Hepatocyte (in vitro differentiated cells): ENCODE data around the gene RUFY4. TPM values are rescaled to one million over a fixed set of nuclear protein-coding genes. Genes with fewer than 3 reads are reported as not detected.

ENCODE experiments used
- DNase-seq: peaks from one replicate; pipeline ENCODE4 v3.0.0-alpha.2; 2016; ENCODE audit warnings: low spot score
- H2AFZ ChIP-seq: fragments of 200-600 bp; sonication (generic); 2 replicates; pipeline ENCODE4 v1.6.0; 2016; ENCODE audit warnings: antibody characterized with exemption, mild to moderate bottlenecking
- H3K27ac ChIP-seq: fragments of 200-600 bp; sonication (generic); 2 replicates; pipeline ENCODE4 v1.5.1; 2016; ENCODE audit warnings: mild to moderate bottlenecking
- H3K27me3 ChIP-seq: fragments of 200-600 bp; sonication (generic); 2 replicates; pipeline ENCODE4 v1.6.1; 2016
- H3K36me3 ChIP-seq: fragments of 200-600 bp; sonication (generic); replicated peaks from 2 replicates; pipeline ENCODE4 v1.5.1; 2016; ENCODE audit warnings: low read depth; ENCODE audit not compliant: insufficient read depth
- H3K4me1 ChIP-seq: fragments of 200-600 bp; sonication (generic); 2 replicates; pipeline ENCODE4 v1.5.1; 2016; ENCODE audit warnings: mild to moderate bottlenecking, moderate library complexity; ENCODE audit not compliant: insufficient read depth
- H3K4me2 ChIP-seq: fragments of 200-600 bp; sonication (generic); 2 replicates; pipeline ENCODE4 v1.6.0; 2016
- H3K4me3 ChIP-seq: fragments of 200-600 bp; sonication (generic); 2 replicates; pipeline ENCODE4 v1.5.1; 2016; ENCODE audit warnings: mild to moderate bottlenecking
- H3K79me2 ChIP-seq: fragments of 200-600 bp; sonication (generic); 2 replicates; pipeline ENCODE4 v1.6.0; 2017; ENCODE audit warnings: mild to moderate bottlenecking
- H3K9me2 ChIP-seq: fragments of 200-600 bp; sonication (generic); replicated peaks from 2 replicates; pipeline ENCODE4 v1.6.0; 2017; ENCODE audit warnings: mild to moderate bottlenecking; ENCODE audit not compliant: insufficient read depth
- H3K9me3 ChIP-seq: fragments of 200-600 bp; sonication (generic); 2 replicates; pipeline ENCODE4 v1.5.1; 2016; ENCODE audit warnings: low read depth, mild to moderate bottlenecking
- H4K20me1 ChIP-seq: fragments of 200-600 bp; sonication (generic); 2 replicates; pipeline ENCODE4 v1.6.0; 2016; ENCODE audit warnings: mild to moderate bottlenecking; ENCODE audit not compliant: insufficient read depth, poor library complexity, severe bottlenecking
- CTCF ChIP-seq: fragments of 200-600 bp; sonication (generic); IDR thresholded peaks from 2 replicates; pipeline ENCODE4 v1.5.1; 2016; ENCODE audit warnings: antibody characterized with exemption, mild to moderate bottlenecking; ENCODE audit not compliant: poor library complexity
- EZH2 ChIP-seq: fragments of 200-600 bp; sonication (generic); IDR thresholded peaks from 2 replicates; pipeline ENCODE4 v1.6.1; 2016; ENCODE audit warnings: antibody characterized with exemption, mild to moderate bottlenecking, borderline replicate concordance
- EZH2phosphoT487 ChIP-seq: fragments of 200-600 bp; sonication (generic); IDR thresholded peaks from one replicate; pipeline ENCODE4 v1.6.1; 2018; ENCODE audit warnings: antibody characterized with exemption, mild to moderate bottlenecking, low read depth, moderate library complexity; ENCODE audit not compliant: unreplicated experiment, severe bottlenecking
- whole genome bisulfite sequencing: methylation state at CpG from one replicate; pipeline ENCODE4 v1.1.6; 2016; ENCODE audit warnings: low lambda C conversion rate; ENCODE audit errors: missing lambda C conversion rate; 5-methylcytosine and 5-hydroxymethylcytosine counted together
- polyA plus RNA-seq: library from polyadenylated mRNA; unstranded; fragments of >200 nt; fragmentation: Nextera tagmentation; extraction: Ambion mirVana; gene quantifications from 2 replicates; pipeline ENCODE4 v1.2.1, GENCODE V29; 2016
- total RNA-seq: library from RNA; depleted of rRNA; stranded (reverse); fragments of >200 nt; gene quantifications from 2 replicates; pipeline ENCODE4 v1.2.3, GENCODE V29; 2014

Gene RUFY4
- total and polyA plus RNA-seq, 2 experiments from 2014 or later = 0.10 to 1.5 TPM

- no peak for DNase-seq
- H3K27ac ChIP-seq = no peak overlapping the region
- H3K36me3 ChIP-seq = no peaks in the 10 kb centered on the region
- no peaks in the 10 kb centered on the region for H3K79me2 ChIP-seq
- H3K4me3 ChIP-seq = no peak overlapping the region
- H3K9me2 ChIP-seq = no peaks in the 10 kb centered on the region
- H3K9me3 ChIP-seq = no peaks in the 10 kb centered on the region
- no peak overlapping the region for H2AFZ ChIP-seq
- no peak overlapping the region for H3K4me2 ChIP-seq
- no peaks in the 10 kb centered on the region for H3K4me1 ChIP-seq
- no peaks in the 10 kb centered on the region for H3K27me3 ChIP-seq
- H4K20me1 ChIP-seq = no peaks in the 10 kb centered on the region
- no peak for TF ChIP-seq EZH2phosphoT487
- TF ChIP-seq CTCF = no peak
- no peak for TF ChIP-seq EZH2
These were observed 61.8 kb downstream of the RUFY4 start for GRCh38 chr2:218130822-218131221.

DNA sequence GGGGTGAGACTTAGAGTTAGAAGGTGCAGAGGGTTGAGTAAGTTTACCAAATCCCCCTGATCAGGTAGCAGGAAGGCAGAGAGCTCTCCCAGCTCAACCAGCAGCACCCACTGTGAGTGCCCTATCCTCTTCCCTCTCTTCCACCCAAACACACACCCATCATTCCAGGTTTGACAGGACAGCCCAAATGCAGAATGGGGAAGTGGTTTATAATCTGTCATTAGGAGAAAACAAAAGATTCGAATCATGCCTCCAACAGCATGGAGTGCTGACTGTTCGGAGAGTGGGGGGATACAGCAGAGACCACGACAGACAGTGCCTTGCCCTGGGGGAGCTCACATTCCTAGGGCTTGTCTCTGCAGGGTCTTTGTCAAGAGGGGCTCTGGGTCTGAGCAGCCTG lies 68.5 kb downstream of the RUFY4 start:
- no peaks in the 10 kb centered on the region for H4K20me1 ChIP-seq
- no peak overlapping the region for H3K27ac ChIP-seq
- no peak for TF ChIP-seq CTCF
- TF ChIP-seq EZH2phosphoT487 = no peak
- TF ChIP-seq EZH2 = no peak

GRCh38 chr2:218138047-218138446 lies 69.0 kb downstream of the RUFY4 start:
- Histone ChIP-seq H4K20me1 (no peaks in the 10 kb centered on the region), H3K36me3 (no peaks in the 10 kb centered on the region), H3K4me3 (no peak overlapping the region), H3K4me1 (no peaks in the 10 kb centered on the region), H3K9me3 (no peaks in the 10 kb centered on the region), H3K27me3 (no peaks in the 10 kb centered on the region), H3K79me2 (no peaks in the 10 kb centered on the region), H2AFZ (no peak overlapping the region), H3K27ac (no peak overlapping the region), H3K9me2 (no peaks in the 10 kb centered on the region), H3K4me2 (no peak overlapping the region)
- no peak for TF ChIP-seq CTCF
- WGBS = 80% methylated on average over 4 of the region's 4 CpGs
- no peak for DNase-seq

More for the DNA sequence above, 68.5 kb downstream of the RUFY4 start:
- H3K9me3 ChIP-seq = no peaks in the 10 kb centered on the region
- WGBS = 71% methylated on average over 3 of the region's 3 CpGs
- no peak for DNase-seq
- H3K4me1 ChIP-seq = no peaks in the 10 kb centered on the region
- no peaks in the 10 kb centered on the region for H3K9me2 ChIP-seq
- H3K27me3 ChIP-seq = no peaks in the 10 kb centered on the region
- H3K79me2 ChIP-seq = no peaks in the 10 kb centered on the region
- no peak overlapping the region for H2AFZ ChIP-seq
- no peak overlapping the region for H3K4me3 ChIP-seq
- no peaks in the 10 kb centered on the region for H3K36me3 ChIP-seq
- no peak overlapping the region for H3K4me2 ChIP-seq

Other genes with a start within 250 kb of the RUFY4 start
- gene TNS1, start 66.3 kb upstream of the RUFY4 start, total RNA-seq = 22.9 and 27.6 TPM in 2 replicates
- gene TNS1, start 66.3 kb upstream of the RUFY4 start, polyA plus RNA-seq = 16.2 TPM in 2 replicates
- gene CXCR2, start 56.8 kb downstream of the RUFY4 start, total RNA-seq = 0.07 TPM in 1 of 2 replicates, not detected in the other
- 0.09 and 0.56 TPM in 2 replicates for gene CXCR2, start 56.8 kb downstream of the RUFY4 start, polyA plus RNA-seq
- gene CXCR1, start 97.7 kb downstream of the RUFY4 start, total RNA-seq = not detected in 2 replicates
- not detected in 2 replicates for gene CXCR1, start 97.7 kb downstream of the RUFY4 start, polyA plus RNA-seq
- 310 and 312 TPM in 2 replicates for gene ARPC2, start 147.9 kb downstream of the RUFY4 start, total RNA-seq
- gene ARPC2, start 147.9 kb downstream of the RUFY4 start, polyA plus RNA-seq = 436 and 482 TPM in 2 replicates
- 6.1 and 10.9 TPM in 2 replicates for gene GPBAR1, start 191.8 kb downstream of the RUFY4 start, total RNA-seq
- gene GPBAR1, start 191.8 kb downstream of the RUFY4 start, polyA plus RNA-seq = 23.4 and 25.6 TPM in 2 replicates
- 104 and 140 TPM in 2 replicates for gene AAMP, start 200.9 kb downstream of the RUFY4 start, total RNA-seq
- 166 and 179 TPM in 2 replicates for gene AAMP, start 200.9 kb downstream of the RUFY4 start, polyA plus RNA-seq
- 48.7 and 56.3 TPM in 2 replicates for gene PNKD, start 201.3 kb downstream of the RUFY4 start, total RNA-seq
- gene PNKD, start 201.3 kb downstream of the RUFY4 start, polyA plus RNA-seq = 140 and 145 TPM in 2 replicates
- 167 and 224 TPM in 2 replicates for gene TMBIM1, start 223.2 kb downstream of the RUFY4 start, total RNA-seq
- 265 and 302 TPM in 2 replicates for gene TMBIM1, start 223.2 kb downstream of the RUFY4 start, polyA plus RNA-seq